WI38 (cell line): ENCODE results near the gene ZFYVE1.

Experiments
- H3K4me3 ChIP-seq: 2 replicates; pipeline ENCODE4 v1.5.1; 2011; ENCODE audit warnings: low read depth, mild to moderate bottlenecking, control low read depth, low read length
- TF ChIP-seq, protein P1 (sequence below): IDR thresholded peaks from 2 replicates; pipeline ENCODE4 v1.5.1; 2012; ENCODE audit warnings: low read depth, mild to moderate bottlenecking, control low read depth, low read length

The ZFYVE1 gene

DNA sequence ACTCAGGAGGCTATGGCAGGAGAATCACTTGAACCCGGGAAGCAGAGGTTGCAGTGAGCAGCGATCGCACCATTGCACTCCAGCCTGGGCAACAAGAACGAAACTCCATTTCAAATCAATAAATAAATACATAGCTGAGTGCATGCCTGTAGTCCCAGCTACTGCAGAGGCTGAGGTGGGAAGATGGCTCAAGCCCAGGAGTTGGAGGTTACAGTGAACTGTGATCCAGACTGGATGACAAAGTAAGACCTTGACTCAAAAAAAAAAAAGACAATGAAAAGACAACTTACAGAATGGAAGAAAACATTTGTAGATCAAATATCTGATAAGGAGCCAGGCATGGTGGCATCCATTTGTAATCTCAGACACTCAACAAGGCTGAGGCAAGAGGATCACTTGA is 27.6 kb downstream of the ZFYVE1 start:
- TF ChIP-seq, protein P1, sequence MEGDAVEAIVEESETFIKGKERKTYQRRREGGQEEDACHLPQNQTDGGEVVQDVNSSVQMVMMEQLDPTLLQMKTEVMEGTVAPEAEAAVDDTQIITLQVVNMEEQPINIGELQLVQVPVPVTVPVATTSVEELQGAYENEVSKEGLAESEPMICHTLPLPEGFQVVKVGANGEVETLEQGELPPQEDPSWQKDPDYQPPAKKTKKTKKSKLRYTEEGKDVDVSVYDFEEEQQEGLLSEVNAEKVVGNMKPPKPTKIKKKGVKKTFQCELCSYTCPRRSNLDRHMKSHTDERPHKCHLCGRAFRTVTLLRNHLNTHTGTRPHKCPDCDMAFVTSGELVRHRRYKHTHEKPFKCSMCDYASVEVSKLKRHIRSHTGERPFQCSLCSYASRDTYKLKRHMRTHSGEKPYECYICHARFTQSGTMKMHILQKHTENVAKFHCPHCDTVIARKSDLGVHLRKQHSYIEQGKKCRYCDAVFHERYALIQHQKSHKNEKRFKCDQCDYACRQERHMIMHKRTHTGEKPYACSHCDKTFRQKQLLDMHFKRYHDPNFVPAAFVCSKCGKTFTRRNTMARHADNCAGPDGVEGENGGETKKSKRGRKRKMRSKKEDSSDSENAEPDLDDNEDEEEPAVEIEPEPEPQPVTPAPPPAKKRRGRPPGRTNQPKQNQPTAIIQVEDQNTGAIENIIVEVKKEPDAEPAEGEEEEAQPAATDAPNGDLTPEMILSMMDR: no peak
- no peak overlapping the region for H3K4me3 ChIP-seq

DNA sequence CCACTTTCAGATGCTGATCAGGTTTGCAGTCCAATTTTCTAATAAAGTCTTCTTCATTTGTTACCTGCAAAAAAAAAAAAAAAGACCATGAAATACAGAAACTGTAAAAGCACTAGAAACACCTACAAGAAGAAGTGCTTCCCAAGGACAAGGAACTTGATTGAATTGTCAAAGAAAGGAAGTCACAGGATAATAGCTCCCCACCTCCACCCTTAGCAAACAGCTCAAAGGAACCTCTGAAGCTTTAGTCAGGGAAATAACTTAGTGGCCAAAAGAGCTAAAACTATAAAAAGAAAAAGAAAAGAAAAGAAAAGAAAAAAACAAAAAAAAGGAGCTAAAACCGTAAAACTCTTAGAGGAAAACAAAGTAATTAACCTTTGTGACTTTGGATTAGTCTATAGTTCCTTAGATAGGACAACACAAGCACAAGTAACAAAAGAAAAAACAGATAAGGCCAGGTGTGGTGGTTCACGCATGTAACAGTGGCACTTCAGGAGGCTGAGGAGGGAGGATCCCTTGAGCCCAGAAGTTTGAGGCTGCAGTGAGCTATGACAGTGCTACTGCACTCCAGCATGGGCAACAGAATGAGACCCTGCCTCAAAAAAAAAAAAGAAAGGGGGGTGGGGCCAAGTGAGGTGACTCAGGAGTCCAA is 28.5 kb downstream of the ZFYVE1 start:
- TF ChIP-seq, protein P1: no peak
- H3K4me3 ChIP-seq: no peak overlapping the region

DNA sequence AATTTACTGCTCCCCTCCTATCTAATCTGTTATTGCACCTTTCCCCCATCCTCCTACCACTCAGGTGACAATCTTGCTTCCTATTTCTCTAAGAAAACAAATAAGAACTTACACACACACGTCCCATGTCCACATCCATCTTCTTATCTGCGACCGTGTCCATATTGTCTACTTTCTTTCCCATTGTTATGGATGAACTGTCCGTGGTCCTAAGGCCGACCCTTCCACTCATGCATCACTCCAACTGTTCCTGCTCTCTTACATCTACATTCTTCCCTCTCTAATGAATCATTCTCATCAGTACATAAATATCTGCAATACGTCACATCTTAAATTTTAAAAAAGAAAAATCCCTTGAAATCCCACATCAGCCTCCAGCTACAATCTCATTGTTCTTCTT is 30.0 kb downstream of the ZFYVE1 start:
- no peak overlapping the region for H3K4me3 ChIP-seq
- TF ChIP-seq, protein P1: no peak

DNA sequence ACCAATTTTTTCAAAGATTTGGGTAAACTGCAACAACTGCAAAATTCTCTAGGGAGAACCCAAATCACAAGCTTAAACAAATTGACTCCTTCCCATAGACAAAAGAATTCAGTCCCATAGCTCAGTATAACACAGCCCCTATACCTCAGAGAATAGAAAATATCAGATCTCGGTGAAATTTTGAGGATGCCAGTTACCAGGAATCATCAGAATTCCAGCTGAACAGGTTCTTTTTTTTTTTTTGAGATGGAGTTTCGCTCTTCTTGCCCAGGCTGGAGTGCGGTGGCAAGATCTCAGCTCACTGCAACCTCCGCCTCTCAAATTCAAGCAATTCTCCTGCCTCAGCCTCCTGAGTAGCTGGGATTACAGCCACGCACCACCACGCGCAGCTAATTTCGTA is 36.7 kb downstream of the ZFYVE1 start:
- TF ChIP-seq, protein P1: no peak

DNA sequence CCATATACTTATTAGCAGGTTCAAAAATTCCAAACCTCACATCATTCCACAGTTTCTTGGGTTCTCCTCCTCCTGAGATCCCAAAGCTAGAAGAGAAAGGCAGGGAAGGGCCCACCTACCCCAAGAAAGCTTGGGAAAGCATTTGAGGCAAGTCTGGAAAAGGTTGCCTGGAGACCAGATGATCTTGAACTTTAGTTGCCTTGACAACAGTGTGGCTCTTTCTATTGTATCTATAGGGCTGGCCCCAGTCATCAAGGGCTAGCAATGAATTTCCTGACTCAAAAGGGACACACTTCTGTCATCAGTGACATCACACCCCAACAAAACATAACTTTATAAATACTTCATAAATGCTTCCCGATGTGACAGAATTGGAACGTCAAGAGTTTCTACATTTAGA is 40.0 kb downstream of the ZFYVE1 start:
- TF ChIP-seq, protein P1: no peak
- no peak overlapping the region for H3K4me3 ChIP-seq

More for the DNA sequence above, 36.7 kb downstream of the ZFYVE1 start:
- H3K4me3 ChIP-seq: no peak overlapping the region

DNA sequence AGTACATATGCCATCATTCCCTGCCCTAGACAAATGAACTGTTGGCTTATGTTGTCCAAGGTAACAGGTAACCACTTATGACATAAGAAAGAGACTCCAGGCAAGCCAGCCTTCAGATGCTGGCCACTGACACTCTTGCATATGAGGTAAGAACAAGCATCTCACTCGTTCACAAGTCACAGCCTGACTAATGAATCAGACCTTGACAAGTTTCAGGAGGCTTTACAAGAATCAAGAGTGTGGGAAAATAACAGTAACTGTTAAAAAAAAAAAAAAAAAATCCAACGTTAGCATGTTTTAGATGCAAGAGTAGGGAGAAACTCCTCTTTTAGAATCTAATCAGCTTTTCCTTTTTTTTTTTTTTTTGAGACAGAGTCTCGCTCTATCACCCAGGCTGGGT is 40.7 kb downstream of the ZFYVE1 start:
- TF ChIP-seq, protein P1: no peak
- H3K4me3 ChIP-seq: no peak overlapping the region

DNA sequence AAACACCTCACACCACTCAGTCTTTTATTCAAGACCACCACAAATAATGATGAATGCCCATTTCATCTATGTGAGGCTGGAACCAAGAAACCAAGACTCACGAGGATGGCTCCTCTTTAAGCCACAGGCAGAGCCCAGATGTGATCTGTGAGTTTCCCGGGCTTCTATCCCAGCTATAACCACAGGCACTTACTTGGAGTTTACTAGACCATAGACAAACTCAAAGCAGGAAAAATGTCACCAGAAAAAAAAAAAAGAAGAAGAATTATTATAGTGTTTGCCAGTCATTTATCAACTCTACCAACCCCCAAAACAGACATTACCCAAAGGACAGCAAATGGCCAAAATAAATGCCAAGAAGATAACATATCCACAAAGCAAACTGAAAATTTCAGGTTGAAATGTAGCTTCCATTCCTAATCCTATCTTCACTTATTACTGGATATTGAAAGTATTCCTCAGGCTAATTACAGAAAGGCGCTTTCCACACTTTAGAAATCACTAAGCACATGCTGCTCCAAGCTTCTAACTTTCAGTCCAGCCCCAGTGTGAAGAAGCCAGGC is 44.7 kb downstream of the ZFYVE1 start:
- TF ChIP-seq, protein P1: no peak

More for the DNA sequence above, 44.7 kb downstream of the ZFYVE1 start:
- H3K4me3 ChIP-seq: no peak overlapping the region
